Epithelial cell of esophagus (primary cell): ENCODE data around the gene SPDYC.

Source experiments
- DNase-seq: peaks from one replicate; pipeline ENCODE4 v3.0.0; 2010; ENCODE audit warnings: low read depth
- H3K4me3 ChIP-seq: 2 replicates; pipeline ENCODE4 v1.5.1; 2011; ENCODE audit warnings: mild to moderate bottlenecking, low read length, control low read depth
- CTCF ChIP-seq: IDR thresholded peaks from 2 replicates; pipeline ENCODE4 v1.5.1; 2011; ENCODE audit warnings: low read depth, mild to moderate bottlenecking, low read length, control low read depth, inconsistent platforms; ENCODE audit not compliant: insufficient read depth; ENCODE audit errors: missing control alignments

Gene SPDYC

GRCh38 chr11:65151331-65151899 is 18.6 kb upstream of the SPDYC start:
- H3K4me3 ChIP-seq, result no peak overlapping the region
- DNase-seq, result no peak
- TF ChIP-seq CTCF, result no peak

DNA sequence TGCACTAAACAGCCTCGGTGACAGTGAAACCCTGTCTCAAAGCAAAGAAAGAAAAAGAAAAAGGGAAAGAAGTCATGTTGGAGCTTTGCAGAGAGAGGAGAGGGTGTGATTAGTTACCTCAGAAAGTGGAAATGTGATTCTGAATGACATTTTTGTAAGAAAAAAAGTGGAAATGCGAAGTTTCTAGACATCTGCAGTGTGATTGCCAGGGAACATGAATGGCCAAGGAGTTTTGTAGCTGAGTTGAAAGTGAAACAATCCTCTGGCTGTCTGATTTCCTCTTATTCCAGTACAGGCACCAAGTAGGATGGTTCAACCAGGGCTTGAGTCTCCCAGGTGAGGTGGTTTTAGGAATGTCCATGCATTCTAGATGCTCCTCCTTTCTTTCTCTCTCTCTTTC is 17.9 kb upstream of the SPDYC start:
- DNase-seq, result no peak
- H3K4me3 ChIP-seq, result no peak overlapping the region
- TF ChIP-seq CTCF, result no peak

DNA sequence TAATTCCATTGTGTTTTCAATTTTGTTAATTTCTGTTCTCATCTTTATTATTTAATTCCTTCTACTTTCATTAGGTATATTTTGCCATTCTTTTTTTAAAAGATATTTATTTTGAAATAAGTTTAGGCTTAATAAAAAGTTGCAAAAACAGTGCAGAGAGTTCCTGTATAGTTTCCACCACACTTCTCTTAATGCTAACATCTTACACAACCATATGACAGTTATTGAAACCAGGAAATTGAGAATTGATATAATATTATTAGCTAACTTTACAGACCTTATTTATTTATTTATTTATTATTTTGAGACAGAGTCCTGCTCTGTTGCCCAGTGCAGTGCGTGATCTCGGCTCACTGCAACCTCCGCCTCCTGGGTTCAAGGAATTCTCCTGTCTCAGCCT is 13.8 kb upstream of the SPDYC start:
- TF ChIP-seq CTCF, result no peak
- DNase-seq, result no peak

DNA sequence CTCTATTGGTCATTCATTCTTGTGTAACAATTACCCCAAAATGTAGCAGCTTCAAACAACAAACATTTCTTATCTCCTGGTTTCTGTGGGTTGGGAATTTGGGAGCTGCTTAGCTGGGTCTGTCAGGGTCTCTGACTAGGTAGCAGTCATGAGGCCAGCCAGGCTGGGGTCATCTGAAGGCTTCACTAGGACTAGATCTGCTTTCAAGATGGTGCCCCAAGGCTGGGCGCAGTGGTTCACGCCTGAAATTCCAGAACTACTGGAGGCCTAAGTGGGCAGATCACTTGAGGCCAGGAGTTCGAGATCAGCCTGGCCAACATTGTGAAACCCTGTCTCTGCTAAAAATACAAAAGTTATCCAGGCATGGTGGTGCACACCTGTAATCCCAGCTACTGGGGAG is 13.1 kb upstream of the SPDYC start:
- no peak for TF ChIP-seq CTCF
- DNase-seq, result no peak
- no peak overlapping the region for H3K4me3 ChIP-seq

More for the DNA sequence above, 13.8 kb upstream of the SPDYC start:
- no peak overlapping the region for H3K4me3 ChIP-seq

GRCh38 chr11:65157336-65157735 is 12.7 kb upstream of the SPDYC start:
- no peak for TF ChIP-seq CTCF
- DNase-seq, result no peak
- no peak overlapping the region for H3K4me3 ChIP-seq

- no peak for TF ChIP-seq CTCF
- DNase-seq, result no peak
- H3K4me3 ChIP-seq, result no peak overlapping the region
Observed at GRCh38 chr11:65159012-65159411, 11.0 kb upstream of the SPDYC start.

GRCh38 chr11:65160643-65161042 is 9.4 kb upstream of the SPDYC start:
- no peak for TF ChIP-seq CTCF
- H3K4me3 ChIP-seq, result no peak overlapping the region
- no peak for DNase-seq
